ENCODE data around the gene CYP26B1.

Gene CYP26B1

DNA sequence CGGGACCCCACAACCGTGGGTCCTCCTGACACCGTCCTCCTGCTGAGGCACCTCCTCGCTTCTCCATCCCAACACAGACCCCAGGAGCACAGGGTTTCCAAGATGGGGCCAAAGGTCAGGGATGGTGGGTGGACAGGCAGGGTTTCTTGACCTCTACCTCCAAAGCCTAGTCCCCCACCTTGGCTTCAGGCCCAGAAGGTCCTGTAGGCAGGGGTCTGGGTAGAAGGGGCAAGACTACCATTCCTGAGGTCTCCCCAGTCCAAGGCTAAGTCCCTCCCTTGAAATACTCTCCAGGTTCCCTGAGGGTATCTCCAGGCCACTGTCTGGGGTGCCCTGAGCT is 7.1 kb downstream of the CYP26B1 start:
- DNase-seq, result no peak

DNA sequence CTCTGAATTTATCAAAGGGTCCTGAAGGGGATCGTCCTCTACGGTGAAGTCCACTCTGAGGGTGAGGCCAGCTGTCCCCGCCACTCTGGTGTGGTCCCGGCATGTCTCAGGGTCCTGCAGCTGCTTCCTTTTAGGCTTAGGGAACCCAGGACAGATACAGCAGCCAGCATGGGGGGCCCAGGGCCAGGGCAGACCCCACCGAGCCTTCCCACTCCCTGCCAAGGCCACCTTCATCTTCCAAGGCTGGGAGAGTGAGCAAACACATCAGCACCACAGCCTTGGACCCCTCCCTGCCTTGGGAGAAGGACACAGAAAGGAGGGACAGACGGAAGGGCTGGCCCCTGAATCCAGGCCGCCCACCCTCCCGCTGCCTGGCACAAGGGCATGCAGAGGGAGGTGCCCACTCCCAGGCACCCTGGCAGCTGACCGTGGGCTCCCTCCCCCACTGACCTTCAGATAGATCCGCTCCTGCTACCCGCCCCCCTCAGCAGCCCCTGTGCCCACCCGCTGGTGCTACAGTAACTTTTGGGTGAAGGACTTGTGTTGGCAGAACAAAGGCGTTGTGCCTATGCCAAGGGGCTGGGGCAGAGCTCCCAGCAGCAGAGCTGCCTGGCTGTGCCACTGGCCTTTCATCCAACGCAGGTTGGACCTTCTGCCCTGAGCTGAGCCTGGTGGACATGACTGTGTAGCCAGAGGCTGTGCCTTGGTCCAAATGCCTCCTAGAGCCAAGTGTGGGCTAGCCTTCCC is 7.6 kb downstream of the CYP26B1 start:
- no peak for DNase-seq

DNA sequence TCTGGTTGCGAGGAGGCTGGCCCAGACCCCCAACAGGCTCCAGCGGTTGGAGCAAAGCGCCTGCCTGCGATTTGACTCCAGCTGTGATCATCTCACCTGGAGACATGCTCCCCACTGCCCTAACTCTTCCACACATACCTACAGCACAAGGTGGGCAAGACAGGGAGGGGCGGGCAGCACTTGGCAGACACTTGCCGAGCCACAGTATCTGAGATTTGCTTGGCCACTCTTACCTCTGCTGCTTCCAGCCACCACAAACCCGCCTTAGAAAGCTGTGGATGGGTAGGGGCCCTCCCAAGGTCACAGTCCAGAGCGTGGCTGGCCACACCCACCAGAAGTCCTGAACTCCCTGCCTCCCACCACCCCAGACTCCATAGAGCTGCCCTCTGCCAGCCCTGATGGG is 8.2 kb downstream of the CYP26B1 start:
- no peak for DNase-seq

DNA sequence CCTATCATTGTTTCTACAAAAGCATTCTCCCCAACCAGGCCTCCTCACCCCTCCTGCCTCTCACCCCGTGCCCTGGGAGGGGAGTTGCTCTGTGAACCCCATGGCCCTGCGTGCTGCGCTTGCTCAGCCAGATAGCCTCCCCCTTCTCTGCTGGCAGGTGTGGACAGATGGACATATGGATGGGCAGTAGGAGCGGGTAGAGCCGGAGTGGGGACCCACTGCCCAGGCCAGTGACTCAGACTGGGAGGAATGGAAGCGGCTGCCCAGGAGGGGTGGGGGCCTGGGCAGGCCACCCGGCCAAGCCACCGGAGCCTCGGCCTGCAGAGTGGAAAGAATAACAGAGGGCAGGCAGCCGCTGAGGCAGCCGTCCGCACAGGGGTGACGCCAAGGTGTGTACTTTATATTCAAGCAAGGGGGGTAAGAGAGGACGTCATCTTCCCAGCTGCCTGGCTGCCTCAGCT is 8.7 kb downstream of the CYP26B1 start:
- DNase-seq, result no peak

DNA sequence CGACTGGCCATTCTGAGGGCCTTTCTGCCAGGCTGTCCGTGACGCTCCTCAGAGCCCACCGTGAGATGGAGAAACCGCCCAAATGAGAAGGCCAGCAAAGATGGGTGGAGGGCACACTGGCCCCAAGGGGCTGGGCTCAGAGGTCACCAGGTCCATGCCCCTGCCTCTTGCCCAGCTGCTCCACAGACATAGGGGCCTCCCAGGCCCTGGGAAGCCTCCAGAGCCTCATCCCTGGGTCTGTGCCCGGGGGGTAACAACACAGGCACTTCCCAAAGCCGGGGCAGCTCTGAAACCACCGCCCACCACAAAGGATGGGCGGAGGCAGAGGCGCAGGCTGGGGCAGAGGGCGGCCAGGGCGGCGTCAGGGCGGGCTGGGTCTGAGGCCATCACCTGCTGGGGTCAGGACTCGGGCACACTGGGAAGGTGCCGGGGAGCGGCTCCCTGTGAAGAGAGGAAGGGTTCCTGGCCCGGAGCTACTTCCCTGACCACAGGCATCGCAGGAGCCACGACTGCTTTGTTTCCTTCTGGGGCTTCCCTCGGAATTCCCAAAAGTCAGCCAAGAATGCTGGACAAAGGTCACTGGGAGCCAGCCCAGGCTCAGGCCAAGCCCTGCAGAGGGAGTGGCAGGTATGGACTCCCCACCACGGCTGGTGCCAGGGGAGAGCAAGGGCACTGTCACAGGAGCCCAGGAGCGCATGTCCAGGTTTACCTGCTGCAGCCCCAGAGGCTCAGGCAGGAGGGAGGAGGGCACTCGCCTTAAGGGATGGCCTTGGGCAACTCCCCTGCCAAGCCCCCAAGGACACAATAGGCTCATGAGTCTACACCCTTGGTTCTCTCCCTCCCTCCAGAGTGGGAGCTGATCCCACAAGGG is 9.4 kb downstream of the CYP26B1 start:
- DNase-seq, result no peak

DNA sequence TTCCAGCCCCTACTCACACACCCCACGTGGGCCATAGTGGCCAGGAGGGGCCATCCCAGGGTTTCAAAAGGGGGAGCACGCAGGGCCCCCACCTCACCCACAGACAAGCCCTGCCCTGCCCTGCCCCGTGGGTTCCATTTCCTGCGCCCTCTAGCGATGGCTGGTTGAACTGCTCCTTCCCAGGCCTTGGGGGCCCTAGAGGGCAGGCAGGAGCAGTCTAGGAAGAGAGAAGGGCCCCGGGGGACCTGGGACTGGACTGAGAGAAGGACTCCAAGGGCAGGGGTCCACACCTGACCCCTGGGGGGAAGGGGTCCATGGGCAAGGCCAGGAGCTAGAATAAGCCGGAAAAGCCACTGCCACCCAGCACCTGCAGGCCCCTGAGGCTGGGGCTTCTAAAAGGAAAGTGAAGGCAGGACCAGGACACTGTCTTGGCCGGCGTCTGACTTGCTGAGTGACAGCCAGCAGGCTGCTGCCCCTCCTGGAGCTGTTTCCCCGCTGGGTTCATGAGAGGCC is 10.1 kb downstream of the CYP26B1 start:
- DNase-seq, result peak; percentile 61

DNA sequence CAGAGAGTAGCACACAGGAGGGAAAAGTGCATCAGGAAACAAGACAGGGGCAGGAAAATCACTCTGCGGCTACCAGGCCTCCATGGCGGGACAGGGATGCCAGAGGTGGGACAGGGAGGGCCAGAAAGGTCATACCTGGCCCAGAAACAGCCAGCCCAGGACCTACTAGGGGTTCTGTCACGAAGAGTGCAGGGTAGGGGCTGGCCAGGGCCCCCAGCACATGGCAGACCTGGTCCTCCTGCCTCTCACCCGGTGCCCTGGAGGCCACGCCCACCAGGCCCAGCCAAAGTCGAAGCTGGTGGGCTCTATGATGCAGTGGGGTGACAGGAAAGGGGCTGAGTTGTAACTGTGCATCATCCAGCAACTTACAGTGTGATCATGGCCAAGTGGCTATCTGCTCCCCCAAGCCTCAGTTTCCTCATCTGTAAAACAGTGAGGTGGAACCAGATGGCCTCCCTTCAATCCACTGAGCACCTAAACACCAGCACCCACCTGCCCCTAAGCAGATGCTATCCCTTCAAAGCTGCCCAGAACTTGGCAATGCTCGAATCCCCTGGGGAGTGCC is 10.6 kb downstream of the CYP26B1 start:
- no peak for DNase-seq

DNA sequence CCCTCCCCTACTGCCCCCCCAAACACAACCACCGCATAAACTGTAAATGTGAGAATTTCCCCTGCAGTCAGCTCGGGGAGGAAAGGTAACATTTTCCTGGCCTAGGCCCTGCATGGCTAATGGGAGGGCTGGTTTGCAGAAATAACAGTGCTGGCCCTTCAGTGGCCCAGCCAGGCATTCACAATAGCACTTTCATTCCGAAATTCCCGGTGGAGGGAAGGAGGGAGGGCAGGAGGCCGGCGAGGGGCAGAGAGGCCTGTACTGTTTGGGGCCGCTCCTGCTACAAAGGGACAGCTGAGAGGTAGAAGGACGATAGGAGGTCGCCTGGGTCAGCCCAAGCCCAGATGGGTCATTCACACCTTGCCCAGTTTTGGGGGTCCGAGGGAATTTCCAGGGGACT is 11.3 kb downstream of the CYP26B1 start:
- DNase-seq, result no peak

DNA sequence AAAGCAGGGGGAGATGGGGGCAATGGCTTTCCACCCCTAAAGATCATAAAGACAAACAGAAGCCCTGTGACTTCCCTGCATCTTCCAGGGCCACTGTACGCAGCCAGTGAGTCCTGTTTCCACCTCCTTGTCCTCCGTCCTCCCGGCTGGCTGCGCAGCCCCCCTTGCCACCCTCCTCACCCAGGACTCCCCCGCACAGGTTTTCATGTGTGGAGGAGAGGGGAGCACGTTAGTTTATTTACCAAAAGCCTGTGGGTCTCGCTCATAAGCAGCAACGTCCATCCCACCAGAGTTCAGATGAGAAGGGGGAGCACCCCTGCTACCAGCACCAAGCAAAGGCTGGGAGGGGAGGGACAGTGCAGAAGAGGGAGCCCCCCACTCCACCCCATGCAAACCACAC is 11.7 kb downstream of the CYP26B1 start:
- no peak for DNase-seq

DNA sequence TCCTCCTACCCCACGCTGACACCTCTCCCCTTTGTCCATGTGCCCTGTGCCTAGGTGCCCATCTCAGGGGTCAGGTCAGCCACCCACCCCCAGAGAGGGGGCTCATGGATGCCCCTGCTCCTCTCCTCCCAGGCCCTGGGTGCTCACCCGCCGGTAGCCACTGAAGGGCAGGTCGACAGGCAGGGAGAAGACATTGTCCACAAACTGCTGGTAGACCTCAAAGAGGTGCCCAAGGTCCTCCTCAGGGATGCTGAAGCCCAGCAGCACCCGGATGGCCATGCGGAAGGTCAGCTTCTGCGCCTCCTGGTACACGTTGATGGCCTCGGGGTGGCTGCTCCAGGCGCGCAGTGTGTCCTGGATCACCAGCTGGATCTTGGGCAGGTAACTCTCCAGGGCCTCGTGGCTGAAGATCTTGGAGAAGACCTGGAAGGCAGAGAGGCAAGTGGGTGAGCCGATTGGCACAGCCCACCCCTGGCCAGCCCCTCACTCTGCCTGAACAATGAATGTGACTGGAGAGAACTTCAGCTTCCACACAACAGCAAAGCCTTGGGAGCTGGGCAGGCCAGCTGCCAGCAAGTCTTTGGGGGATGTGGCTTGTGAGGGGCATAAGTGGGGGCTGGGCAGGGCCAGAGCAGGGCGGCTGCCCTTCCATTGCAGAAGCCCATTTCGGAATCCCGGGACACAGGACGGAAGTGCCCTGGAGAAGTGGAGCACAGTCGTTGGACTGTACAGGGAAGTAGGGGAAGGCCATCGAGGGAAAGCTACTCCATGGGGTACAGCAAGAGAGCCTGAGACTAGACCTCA is 12.5 kb downstream of the CYP26B1 start:
- DNase-seq, result no peak

DNA sequence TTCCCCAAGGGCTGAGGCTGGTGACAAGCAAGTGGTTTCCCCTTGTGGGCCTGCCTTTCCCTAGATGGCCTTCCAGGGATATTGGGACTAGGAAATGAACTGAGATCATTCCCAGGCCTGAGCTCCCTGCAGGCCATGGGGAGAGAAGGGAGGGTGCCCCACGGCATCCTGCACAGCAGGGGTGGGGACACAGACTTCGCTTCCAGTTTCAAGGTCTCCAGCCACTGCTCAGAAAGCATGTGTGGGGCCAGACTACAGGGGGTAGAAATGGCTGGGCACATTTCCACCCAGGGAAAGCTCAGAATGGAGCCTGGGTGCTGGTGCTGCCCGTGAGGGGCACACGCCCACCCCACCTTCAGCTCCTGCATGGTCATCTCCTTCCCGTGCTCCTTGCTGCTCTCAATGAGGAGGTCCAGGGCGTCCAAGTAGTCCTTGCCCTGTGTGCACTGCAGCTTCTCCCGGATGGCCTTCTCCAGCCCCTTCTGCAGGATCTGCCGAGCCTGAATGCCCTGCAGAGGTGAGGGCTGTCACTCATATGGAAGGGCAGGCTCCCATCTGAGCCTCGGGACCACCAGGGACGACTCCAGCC is 13.2 kb downstream of the CYP26B1 start:
- no peak for DNase-seq

DNA sequence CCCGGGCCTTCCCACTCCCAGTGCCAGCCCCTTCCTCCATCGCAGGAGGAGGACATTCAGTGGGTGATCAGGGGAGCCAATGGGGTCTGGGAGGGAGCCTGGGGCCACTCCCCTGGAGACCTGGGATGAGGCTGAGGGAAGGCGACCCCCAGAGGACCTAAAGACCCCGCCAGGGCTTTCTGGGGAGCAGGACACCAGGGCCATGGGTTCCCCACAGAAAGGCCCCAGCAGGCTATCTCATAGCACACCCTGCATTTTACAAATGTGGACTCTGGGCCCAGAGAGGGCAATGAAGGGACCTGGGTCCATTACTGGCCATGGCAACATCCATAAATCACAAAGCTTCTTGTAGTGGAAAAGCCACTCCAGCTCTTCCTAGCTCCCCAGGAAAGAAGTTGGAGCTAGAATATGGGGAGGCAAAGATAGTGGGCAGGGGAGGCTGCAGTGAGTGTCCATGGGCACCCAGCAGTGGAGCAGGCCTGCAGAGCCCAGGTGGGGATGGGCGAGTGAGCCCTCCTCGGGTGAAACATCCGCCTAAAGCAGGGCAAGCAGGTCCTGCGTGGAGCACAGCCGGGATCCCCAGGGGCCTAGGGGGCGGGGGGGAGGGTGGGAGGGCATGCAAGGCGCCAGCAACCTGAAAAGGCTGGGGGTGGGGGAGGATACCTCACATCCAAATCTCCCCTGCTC is 13.8 kb downstream of the CYP26B1 start:
- DNase-seq, result no peak

DNA sequence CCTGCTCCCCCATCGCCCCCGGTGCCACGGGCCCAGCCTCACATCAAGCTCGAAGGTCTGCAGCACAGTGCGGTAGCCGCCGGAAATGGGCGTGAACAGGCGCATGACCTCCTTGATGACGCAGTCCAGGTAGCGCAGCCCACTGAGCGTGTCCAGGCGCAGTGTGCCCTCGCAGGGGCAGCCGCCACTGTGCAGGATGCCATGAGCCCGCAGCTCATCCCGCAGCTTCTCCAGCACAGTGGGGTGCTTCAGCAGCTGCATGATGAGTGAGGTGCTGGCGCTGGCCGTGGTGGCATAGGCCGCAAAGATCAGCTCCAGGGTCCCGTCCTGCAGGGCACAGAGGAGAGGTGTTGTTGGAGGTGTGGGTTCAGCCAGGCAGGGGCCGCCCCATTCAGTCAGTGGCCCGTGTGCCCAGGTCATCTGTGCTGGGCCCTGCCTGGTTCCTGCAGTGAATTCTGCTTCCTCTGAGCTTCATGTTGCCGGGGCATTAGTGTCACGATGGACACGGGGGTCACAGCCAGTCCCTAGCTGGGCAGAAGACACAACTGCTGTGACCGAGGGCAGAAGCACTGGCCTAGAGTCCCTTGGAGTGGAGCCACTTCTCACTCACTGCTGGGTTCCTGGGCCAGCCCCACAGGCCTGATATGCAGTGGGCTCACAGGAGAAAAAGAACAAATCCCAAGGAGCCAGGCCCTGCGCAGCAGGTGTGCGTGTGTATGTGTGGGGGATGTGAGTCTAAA is 14.5 kb downstream of the CYP26B1 start:
- DNase-seq, result no peak

DNA sequence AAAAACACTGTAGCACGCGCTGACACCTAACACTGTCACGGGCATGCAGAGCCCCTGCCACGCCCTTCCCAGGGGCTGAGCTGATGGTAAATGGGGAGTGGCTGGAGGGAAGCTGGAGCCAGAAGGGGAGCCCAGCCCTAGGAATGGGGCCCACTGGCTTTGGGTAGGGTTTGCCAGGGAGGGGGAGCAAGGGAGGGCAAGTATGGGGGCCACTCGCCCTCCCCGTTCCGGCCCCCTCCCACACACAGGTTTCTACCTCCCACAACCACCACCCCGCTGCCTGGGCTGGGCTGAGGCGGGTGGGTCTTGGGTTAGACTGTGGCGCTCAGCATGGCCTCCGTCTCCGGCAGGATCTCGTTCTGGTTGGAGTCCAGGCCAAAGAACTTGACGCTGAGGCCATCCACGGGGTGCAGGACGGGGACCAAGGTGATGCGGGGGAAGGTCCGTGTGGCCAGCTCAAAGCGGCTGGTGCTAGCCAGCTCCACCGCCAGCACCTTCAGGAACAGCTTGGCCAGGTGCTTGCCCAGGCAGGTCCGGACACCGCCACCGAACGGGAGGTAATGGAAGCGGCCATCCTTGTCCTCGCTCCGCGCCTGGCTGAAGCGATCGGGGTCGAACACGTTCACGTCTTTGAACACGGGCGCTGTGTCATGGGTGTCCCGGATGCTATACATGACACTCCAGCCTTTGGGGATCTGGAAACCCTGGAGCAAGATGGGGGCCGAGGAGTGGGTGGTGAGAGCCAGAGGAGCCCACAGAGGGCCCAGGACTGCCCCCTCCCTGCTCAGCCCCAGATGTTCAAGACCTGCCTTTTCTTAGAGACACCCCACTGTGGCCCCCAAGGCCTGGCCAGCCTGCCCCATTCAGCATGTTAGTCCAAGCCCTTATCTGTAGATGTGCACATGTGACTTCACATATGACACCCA is 15.5 kb downstream of the CYP26B1 start:
- DNase-seq, result no peak

DNA sequence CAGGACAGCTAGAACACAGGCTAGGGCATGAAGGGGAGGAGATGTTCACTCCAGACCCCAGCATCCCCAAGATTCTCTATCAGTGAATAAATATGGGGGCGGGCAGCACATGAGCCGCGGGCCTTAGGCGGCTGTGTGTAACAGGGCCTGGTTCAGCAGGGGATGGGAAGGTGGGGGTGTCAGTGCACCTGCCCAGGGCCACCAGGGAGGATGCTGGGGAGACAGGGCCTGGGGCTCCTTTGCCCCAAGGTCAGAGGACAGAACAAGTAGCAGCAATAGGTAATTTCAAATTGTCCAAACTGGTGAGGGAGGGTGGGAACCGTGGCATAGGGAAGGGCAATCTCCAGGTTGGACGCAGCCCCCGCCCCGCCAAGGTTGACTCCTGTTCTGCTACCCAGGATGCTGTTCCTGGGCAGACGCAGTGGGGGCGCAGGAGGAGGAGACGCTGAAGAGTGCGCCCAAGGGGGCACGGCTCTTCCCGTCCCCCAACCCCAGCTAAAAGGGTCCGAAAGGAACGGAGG is 16.2 kb downstream of the CYP26B1 start:
- no peak for DNase-seq

DNA sequence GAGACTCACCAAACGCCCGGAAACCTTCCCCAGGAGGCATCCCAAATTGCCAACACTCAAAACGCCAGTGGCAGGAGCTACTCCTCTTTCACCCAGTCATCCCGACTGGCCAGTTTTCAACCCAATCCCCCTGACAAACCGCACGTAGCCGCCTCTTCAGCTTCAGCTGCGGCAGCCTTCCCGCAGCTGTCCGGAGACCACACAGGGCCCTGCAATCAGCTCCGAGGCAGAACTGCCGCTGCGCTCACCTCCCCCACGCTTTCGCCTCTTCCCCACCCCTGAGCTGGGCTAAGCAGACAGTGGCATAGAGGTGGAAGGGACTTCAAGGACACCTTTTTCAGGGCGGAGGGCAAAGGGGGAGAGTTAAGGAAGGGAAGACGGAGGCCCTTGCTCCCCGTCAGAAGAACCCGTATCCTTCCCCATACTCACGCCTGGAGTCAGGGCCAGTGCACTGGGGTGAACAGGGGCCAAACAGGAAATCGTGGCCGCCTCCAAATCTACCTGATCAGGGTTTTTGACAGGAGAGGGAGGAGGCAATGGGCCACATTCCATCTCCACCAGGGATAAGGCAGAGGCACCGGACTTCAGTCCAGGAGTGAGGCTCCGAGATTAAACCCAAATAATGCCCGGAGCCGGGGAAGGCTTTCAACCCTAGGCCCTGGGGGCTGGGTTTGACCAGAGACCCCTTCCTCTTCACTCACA is 16.9 kb downstream of the CYP26B1 start:
- no peak for DNase-seq

DNA sequence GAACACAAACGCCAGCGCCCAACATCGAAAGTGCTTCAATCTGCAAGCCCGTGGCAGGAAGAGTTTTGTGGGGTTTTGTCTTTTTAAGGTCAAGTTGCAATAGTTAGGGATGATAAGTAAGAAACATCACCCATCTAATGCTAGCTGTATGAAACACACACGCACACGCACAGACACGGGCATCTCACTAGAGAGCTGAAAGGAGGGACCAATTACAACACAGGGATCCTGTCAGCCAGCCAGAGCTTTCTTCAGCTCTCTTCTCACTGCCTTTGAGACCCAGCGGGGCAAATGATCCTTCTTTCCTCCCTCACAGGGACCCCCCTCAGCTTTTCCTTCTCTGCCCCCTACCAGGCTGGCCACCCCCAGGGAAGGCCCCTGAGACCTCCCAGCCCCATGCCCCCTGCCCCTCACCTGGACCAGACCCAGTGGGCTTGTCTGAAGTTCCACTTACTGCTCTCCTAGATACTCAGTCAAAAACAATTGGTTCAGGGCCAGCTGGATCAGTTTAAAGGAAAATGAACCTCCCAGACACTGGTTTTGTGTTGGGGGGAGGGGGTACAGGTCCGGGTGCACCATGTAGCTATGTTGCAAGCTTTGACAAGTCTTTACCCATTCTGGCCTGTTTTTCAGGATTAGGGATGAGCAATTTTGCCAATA is 17.9 kb downstream of the CYP26B1 start:
- no peak for DNase-seq

DNA sequence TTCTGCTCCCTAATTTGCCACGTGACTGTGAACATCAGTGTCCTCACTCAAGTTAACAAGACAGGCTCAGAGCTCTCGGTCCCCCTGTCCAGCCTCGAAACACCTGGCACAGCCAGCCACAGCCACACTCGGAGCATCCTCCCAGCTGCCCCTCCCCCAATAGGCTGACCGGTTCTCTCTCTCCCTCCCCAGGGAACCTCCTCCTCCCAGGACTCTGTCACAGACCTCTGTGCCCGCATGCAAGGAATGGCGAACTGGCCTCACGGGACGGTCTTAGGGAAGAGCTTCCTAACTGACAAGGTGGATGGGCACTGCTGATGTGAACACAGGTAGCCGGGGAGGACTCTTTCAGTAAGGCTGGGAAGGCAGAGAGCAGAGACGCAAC is 18.8 kb downstream of the CYP26B1 start:
- no peak for DNase-seq

Measured in activated naive CD4-positive, alpha-beta T cell treated with anti-CD3 and anti-CD28 coated beads, Interleukin-2, amount 50 U/mL, for 16 hours (primary cell).